Adrenal gland (tissue), 12 donors: ENCODE measurements around the gene ABCD4. TPM values are rescaled to one million over a fixed set of nuclear protein-coding genes. Genes with fewer than 3 reads are reported as not detected.
"Not testable (repeated sequence)": the region's sequence is repeated elsewhere in the genome, so short reads cannot be mapped to it uniquely, and the experiment has no call there.

ENCODE experiments used
- DNase-seq, 7 donors: peaks; one replicate each; pipeline ENCODE4 v3.0.0-alpha.2; 2019 to 2020
- H3K27ac ChIP-seq, 5 donors: fragments of 200-600 bp; sonication (generic) in 4 of 5; 1 replicate in 3 of 5; 2 replicates in 2 of 5; pipeline versions ENCODE4 v1.5.1 to v1.8.0; 2016 to 2020; ENCODE audit warnings: mild to moderate bottlenecking in 1 of 5
- H3K27me3 ChIP-seq: fragments of 200-600 bp; 2 replicates; pipeline ENCODE4 v1.8.0; 2021
- H3K36me3 ChIP-seq, 2 donors: fragments of 200-600 bp; replicated peaks in 1 of 2; 1 replicate in 1 of 2; 2 replicates in 1 of 2; pipeline versions ENCODE4 v1.5.1 to v1.8.0; 2018 to 2022
- H3K4me1 ChIP-seq, 2 donors: fragments of 200-600 bp; replicated peaks in 1 of 2; 1 replicate in 1 of 2; 2 replicates in 1 of 2; pipeline versions ENCODE4 v1.5.1 to v1.8.0; 2018 to 2021
- H3K4me3 ChIP-seq, 4 donors: fragments of 200-600 bp; sonication (generic) in 3 of 4; one replicate each; pipeline ENCODE4 v1.5.1; 2016 to 2018
- H3K9me3 ChIP-seq, 3 donors: fragments of 200-600 bp; sonication (generic) in 1 of 3; replicated peaks in 1 of 3; 1 replicate in 2 of 3; 2 replicates in 1 of 3; pipeline versions ENCODE4 v1.5.1 to v1.8.0; 2016 to 2021
- CTCF ChIP-seq, 6 experiments: fragments of 450-650 bp in 4 of 6; fragments of 200-600 bp in 2 of 6; sonication (generic) in 1 of 6; IDR thresholded peaks; 1 replicate in 5 of 6; 2 replicates in 1 of 6; pipeline versions ENCODE4 v1.5.1 to v1.8.0; 2016 to 2021; ENCODE audit warnings: antibody characterized with exemption in 6 of 6, mild to moderate bottlenecking in 2 of 6, moderate library complexity in 1 of 6
- POLR2A ChIP-seq, 2 donors: fragments of 450-650 bp; IDR thresholded peaks; one replicate each; pipeline ENCODE4 v1.6.1; 2017; ENCODE audit warnings: antibody characterized with exemption in 2 of 2, mild to moderate bottlenecking in 2 of 2, moderate library complexity in 1 of 2
- WGBS, 4 donors: extraction: QIAGEN DNeasy Blood & Tissue Kit in 2 of 4; methylation state at CpG; one replicate each; pipeline versions ENCODE4 v1.1.5 to v1.1.7; 2013 to 2017; 5-methylcytosine and 5-hydroxymethylcytosine counted together
- intact Hi-C, 2 donors: fragments of 100-400 bp; cut with DNase I; formaldehyde crosslinking; loops; one replicate each; pipeline versions ENCODE4 v1.14.1 to v1.15.0; 2022 to 2023
- polyA plus RNA-seq, 3 donors: library from polyadenylated mRNA; stranded (reverse); fragments of 200-250 nt in 2 of 3; fragments of 350-450 nt in 1 of 3; fragmentation: Illumina TruSeq in 1 of 3; extraction: RNeasy Lipid Tissue Mini Kit (QIAGEN cat#74804) in 1 of 3; gene quantifications; one replicate each; pipeline ENCODE4 v1.2.3, GENCODE V29; 2013 to 2014
- total RNA-seq, 9 donors: library from RNA; depleted of rRNA in 4 of 9; stranded (reverse); fragments of >200 nt in 4 of 9; fragments of 120-200 nt in 1 of 9; fragmentation: NEBNext Ultra II Directional in 1 of 9; extraction: Animal tissue kit (Norgen Biotek cat#: 25700) in 1 of 9; gene quantifications; one replicate each; pipeline versions ENCODE4 v1.1.0 to v1.2.4, GENCODE V29; 2013 to 2023
- donor health status: healthy with polysubstance abuse.
- donor health status: Bipolar disorder and iron deficiency.
- donor health status: DM: yes; HTN: yes; CAD: no.
- donor health status: DM: no; HTN: no; CAD: no.
- donor health status: DM: no; HTN: no; CAD: no.
- donor health status: DM: yes; HTN: yes; CAD: no.

The ABCD4 gene
- total and polyA plus RNA-seq, 12 donors = 18.4 to 111 (median 57.9) TPM

DNA sequence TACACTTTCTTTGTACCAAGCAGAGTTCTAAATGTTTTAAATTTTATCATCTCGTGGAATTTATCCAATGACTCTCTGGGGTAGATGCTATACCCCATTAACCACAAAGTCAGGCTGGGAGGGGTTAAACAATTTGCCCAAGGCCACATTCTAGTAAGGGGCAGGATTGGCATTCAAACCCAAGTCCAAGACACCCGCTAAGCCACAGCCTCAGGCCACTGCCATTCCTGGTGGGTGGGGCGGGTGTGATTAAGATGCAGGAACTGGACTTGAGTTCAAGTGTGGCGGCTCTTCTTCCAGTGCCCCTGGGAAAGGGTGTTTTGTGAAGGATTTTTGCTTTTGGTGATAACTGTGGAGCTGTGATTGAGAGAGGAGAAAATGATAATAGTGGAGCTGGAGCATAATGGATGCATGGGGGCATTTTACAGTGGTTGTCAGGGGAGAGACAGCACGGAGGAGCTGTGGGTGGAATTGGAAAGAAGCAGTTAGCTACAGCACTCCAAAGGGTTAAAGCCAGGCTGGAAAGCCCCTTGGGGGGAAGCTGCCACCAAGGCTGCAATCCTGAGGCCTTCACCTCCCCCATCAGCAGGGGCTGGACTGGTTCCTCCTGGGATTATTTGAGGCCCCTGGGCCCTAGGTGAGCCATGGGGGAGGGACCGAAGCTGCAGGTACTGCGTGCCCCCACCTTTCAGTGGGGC, 44.5 kb upstream of the ABCD4 start:
- no peak for TF ChIP-seq CTCF (IDR thresholded peaks at IDR 0.05)
- TF ChIP-seq POLR2A (IDR thresholded peaks at IDR 0.05) = no peak
- intact Hi-C loops = no loop called here
- WGBS, 4 donors = 73 to 76% (median 76%) methylated on average over 5 to 7 of the region's 7 CpGs
- no peaks in the 10 kb centered on the region for H3K36me3 ChIP-seq
- no peak overlapping the region for H3K27ac ChIP-seq
- peaks cover 3% of the 10 kb centered on the region for H3K27me3 ChIP-seq
- H3K4me3 ChIP-seq = no peak overlapping the region
- DNase-seq = no peak
- H3K4me1 ChIP-seq = no peaks in the 10 kb centered on the region
- H3K9me3 ChIP-seq = no peaks in the 10 kb centered on the region

DNA sequence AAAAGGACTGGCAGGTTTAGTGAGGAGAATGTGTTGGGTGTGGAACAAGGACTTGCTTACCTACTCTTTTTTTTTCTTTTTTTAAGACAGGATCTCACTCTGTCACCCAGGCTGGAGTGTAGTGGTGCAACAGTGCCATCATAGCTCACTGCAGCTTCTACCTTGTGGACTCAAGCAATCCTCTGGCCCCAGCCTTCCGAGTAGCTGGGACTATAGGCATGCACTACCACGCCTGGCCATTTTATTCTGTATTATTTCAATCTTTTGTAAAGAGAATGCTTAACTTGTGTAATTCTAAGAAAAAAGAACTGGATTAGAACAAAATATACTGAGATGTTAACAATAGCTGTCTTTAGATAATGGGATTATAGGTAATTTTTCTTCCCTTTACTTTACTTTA, 43.6 kb upstream of the ABCD4 start:
- no peaks in the 10 kb centered on the region for H3K4me1 ChIP-seq
- TF ChIP-seq POLR2A (IDR thresholded peaks at IDR 0.05) = no peak
- TF ChIP-seq CTCF (IDR thresholded peaks at IDR 0.05) = no peak
- H3K27me3 ChIP-seq = peaks cover 3% of the 10 kb centered on the region
- no peaks in the 10 kb centered on the region for H3K9me3 ChIP-seq
- intact Hi-C loops = no loop called here
- no peaks in the 10 kb centered on the region for H3K36me3 ChIP-seq
- DNase-seq = no peak
- H3K4me3 ChIP-seq = no peak overlapping the region
- H3K27ac ChIP-seq = no peak overlapping the region
- WGBS, 4 donors = 74 to 80% (median 77%) methylated on average over 2 of the region's 2 CpGs

DNA sequence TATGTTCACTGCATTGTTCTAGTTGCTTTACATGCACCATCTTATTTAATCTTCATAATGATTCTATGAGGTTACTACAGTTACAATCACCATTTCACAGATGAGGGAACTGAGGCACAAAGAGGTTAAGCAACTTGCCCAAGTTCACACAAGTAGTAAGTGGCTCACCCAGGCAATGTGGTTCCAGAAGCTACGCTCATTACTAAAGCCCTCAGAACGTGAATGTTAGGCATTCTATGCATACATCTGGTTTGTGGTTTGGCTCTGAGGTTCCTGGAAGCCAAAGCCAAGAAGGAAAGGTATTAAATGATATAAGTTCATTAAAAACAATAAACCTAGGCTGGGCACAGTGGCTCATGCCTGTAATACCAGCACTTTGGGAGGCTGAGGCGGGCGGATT, 31.2 kb upstream of the ABCD4 start:
- Histone ChIP-seq H3K4me1 (no peaks in the 10 kb centered on the region), H3K27ac (no peak overlapping the region), H3K27me3 (no peaks in the 10 kb centered on the region), H3K36me3 (no peaks in the 10 kb centered on the region), H3K9me3 (no peaks in the 10 kb centered on the region), H3K4me3 (no peak overlapping the region)
- 78 to 84% (median 82%) methylated on average over 4 of the region's 4 CpGs for WGBS, 4 donors
- no peak for DNase-seq
- intact Hi-C loops = no loop called here
- TF ChIP-seq POLR2A (IDR thresholded peaks at IDR 0.05) (no peak), CTCF (IDR thresholded peaks at IDR 0.05) (no peak)

DNA sequence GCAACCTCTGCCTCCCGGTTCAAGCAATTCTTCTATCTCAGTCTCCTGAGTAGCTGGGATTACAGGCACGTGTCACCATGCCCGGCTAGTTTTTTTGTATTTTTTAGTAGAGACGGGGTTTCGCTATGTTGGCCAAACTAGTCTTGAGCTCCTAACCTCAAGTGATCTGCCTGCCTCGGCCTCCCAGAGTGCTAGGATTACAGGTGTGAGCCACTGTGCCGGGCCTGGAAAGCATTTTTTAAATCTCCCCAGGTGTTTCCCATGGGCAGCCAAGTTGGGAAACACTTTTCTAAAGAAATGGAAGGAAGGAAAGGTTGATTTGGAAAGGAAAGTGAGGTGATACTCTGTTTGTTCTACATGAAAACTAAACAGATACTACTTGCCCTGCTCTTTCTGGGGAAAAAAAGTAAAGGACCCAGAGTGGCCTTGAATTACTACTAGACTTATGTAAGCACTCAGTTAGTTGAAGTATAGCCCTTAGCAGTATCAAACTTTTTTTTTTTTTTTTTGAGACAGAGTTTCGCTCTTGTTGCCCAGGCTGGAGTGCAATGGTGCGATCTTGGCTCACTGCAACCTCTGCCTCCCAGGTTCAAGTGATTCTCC, 27.3 kb upstream of the ABCD4 start:
- DNase-seq, intact Hi-C loops, H3K4me3 ChIP-seq, H3K4me1 ChIP-seq, H3K9me3 ChIP-seq, H3K27ac ChIP-seq, H3K27me3 ChIP-seq, H3K36me3 ChIP-seq: not testable (repeated sequence)
- 83 to 92% (median 86%) methylated on average over 7 to 9 of the region's 9 CpGs for WGBS, 4 donors
